ENCODE data around the gene TMED4. TPM values are rescaled to one million over a fixed set of nuclear protein-coding genes. Genes with fewer than 3 reads are reported as not detected.
A peak's percentile ranks its signal among the peaks of the same experiment; 100 is the strongest.

The TMED4 gene
- total and polyA plus RNA-seq, 2 of the 13 experiments (the other 11 are each of a cell fraction or from before 2014, with no cell fraction given): 81.4 to 109 TPM

DNA sequence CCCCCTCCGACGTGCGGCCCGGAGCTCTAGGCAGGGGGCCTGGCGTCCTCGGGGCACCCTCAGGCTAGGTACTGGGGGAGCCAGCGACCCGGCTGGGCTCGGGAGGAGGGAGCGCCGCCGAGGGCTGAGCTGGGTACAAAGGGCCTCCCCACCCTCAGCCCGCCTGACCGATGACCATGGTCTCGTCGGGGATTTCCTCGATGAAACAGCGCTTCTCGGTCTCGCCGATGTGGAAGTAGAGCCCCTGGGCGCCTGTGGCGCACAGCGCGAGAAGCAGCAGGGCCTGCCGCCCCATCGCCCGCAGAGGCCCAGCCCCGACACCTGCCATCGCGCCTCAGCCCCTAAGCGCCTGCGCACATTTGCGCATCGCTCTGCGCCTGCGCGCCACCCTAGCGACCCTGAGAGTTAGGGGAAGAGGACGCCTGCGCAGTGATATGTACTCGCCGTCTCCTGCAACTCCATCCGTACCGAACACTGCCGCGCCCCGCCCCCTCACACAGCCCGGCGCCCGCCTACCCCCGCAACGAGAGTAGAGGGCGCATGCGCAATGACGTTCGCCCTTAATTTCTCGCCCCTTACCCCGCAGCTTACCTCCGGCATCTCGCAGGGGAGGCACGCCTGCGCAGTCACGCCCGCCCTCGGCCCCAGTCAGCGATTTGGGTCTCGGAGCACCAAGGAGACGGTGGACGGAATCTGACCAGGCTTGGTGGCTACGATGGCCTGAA is at the start of gene TMED4 (continued):
- TF ChIP-seq, protein P1, sequence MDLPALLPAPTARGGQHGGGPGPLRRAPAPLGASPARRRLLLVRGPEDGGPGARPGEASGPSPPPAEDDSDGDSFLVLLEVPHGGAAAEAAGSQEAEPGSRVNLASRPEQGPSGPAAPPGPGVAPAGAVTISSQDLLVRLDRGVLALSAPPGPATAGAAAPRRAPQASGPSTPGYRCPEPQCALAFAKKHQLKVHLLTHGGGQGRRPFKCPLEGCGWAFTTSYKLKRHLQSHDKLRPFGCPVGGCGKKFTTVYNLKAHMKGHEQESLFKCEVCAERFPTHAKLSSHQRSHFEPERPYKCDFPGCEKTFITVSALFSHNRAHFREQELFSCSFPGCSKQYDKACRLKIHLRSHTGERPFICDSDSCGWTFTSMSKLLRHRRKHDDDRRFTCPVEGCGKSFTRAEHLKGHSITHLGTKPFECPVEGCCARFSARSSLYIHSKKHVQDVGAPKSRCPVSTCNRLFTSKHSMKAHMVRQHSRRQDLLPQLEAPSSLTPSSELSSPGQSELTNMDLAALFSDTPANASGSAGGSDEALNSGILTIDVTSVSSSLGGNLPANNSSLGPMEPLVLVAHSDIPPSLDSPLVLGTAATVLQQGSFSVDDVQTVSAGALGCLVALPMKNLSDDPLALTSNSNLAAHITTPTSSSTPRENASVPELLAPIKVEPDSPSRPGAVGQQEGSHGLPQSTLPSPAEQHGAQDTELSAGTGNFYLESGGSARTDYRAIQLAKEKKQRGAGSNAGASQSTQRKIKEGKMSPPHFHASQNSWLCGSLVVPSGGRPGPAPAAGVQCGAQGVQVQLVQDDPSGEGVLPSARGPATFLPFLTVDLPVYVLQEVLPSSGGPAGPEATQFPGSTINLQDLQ (CRISPR knock-in tag; IDR thresholded peaks at IDR 0.05): peak; percentile 31; the same call in 1 of the 2 replicates
- TF ChIP-seq NKX3-1 (CRISPR knock-in tag; IDR thresholded peaks at IDR 0.05) (peak; percentile 20; the same call in 1 of the 2 replicates), ZNF776 (CRISPR knock-in tag; IDR thresholded peaks at IDR 0.05) (no peak; the same call in 1 of the 2 replicates), ZNF816 (CRISPR knock-in tag; IDR thresholded peaks at IDR 0.05; ENCODE audit: borderline replicate concordance) (no peak), SALL2 (CRISPR knock-in tag; IDR thresholded peaks at IDR 0.05) (no peak), KMT2A (CRISPR knock-in tag; IDR thresholded peaks at IDR 0.05) (peak; percentile 17; the same call in 1 of the 2 replicates), NCOR1 (IDR thresholded peaks at IDR 0.05; ENCODE audit: borderline replicate concordance, low read length) (no peak), MEIS1 (CRISPR knock-in tag; IDR thresholded peaks at IDR 0.05; ENCODE audit: borderline replicate concordance) (no peak; the same call in 1 of the 2 replicates), ZSCAN25 (CRISPR knock-in tag; IDR thresholded peaks at IDR 0.05) (no peak; the same call in 1 of the 2 replicates)
- TF ChIP-seq, protein P2, sequence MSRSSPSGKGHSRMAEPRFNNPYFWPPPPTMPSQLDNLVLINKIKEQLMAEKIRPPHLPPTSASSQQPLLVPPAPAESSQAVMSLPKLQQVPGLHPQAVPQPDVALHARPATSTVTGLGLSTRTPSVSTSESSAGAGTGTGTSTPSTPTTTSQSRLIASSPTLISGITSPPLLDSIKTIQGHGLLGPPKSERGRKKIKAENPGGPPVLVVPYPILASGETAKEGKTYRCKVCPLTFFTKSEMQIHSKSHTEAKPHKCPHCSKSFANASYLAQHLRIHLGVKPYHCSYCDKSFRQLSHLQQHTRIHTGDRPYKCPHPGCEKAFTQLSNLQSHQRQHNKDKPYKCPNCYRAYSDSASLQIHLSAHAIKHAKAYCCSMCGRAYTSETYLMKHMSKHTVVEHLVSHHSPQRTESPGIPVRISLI (CRISPR knock-in tag; IDR thresholded peaks at IDR 0.05; ENCODE audit: borderline replicate concordance): no peak
- TF ChIP-seq, protein P3, sequence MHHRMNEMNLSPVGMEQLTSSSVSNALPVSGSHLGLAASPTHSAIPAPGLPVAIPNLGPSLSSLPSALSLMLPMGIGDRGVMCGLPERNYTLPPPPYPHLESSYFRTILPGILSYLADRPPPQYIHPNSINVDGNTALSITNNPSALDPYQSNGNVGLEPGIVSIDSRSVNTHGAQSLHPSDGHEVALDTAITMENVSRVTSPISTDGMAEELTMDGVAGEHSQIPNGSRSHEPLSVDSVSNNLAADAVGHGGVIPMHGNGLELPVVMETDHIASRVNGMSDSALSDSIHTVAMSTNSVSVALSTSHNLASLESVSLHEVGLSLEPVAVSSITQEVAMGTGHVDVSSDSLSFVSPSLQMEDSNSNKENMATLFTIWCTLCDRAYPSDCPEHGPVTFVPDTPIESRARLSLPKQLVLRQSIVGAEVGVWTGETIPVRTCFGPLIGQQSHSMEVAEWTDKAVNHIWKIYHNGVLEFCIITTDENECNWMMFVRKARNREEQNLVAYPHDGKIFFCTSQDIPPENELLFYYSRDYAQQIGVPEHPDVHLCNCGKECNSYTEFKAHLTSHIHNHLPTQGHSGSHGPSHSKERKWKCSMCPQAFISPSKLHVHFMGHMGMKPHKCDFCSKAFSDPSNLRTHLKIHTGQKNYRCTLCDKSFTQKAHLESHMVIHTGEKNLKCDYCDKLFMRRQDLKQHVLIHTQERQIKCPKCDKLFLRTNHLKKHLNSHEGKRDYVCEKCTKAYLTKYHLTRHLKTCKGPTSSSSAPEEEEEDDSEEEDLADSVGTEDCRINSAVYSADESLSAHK (CRISPR knock-in tag; IDR thresholded peaks at IDR 0.05; ENCODE audit: borderline replicate concordance): no peak
- TF ChIP-seq, protein P4, sequence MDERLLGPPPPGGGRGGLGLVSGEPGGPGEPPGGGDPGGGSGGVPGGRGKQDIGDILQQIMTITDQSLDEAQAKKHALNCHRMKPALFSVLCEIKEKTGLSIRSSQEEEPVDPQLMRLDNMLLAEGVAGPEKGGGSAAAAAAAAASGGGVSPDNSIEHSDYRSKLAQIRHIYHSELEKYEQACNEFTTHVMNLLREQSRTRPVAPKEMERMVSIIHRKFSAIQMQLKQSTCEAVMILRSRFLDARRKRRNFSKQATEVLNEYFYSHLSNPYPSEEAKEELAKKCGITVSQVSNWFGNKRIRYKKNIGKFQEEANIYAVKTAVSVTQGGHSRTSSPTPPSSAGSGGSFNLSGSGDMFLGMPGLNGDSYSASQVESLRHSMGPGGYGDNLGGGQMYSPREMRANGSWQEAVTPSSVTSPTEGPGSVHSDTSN (CRISPR knock-in tag; IDR thresholded peaks at IDR 0.05): no peak
- TF ChIP-seq, protein P5, sequence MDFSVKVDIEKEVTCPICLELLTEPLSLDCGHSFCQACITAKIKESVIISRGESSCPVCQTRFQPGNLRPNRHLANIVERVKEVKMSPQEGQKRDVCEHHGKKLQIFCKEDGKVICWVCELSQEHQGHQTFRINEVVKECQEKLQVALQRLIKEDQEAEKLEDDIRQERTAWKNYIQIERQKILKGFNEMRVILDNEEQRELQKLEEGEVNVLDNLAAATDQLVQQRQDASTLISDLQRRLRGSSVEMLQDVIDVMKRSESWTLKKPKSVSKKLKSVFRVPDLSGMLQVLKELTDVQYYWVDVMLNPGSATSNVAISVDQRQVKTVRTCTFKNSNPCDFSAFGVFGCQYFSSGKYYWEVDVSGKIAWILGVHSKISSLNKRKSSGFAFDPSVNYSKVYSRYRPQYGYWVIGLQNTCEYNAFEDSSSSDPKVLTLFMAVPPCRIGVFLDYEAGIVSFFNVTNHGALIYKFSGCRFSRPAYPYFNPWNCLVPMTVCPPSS (IDR thresholded peaks at IDR 0.05): no peak
- TF ChIP-seq, protein P6, sequence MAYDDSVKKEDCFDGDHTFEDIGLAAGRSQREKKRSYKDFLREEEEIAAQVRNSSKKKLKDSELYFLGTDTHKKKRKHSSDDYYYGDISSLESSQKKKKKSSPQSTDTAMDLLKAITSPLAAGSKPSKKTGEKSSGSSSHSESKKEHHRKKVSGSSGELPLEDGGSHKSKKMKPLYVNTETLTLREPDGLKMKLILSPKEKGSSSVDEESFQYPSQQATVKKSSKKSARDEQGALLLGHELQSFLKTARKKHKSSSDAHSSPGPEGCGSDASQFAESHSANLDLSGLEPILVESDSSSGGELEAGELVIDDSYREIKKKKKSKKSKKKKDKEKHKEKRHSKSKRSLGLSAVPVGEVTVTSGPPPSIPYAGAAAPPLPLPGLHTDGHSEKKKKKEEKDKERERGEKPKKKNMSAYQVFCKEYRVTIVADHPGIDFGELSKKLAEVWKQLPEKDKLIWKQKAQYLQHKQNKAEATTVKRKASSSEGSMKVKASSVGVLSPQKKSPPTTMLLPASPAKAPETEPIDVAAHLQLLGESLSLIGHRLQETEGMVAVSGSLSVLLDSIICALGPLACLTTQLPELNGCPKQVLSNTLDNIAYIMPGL (CRISPR knock-in tag; IDR thresholded peaks at IDR 0.05; ENCODE audit: borderline replicate concordance in 1 of 2, low read depth in 1 of 2): peak; percentile 66 to 75; a peak in 2 of 4 replicates
- TF ChIP-seq, protein P7, sequence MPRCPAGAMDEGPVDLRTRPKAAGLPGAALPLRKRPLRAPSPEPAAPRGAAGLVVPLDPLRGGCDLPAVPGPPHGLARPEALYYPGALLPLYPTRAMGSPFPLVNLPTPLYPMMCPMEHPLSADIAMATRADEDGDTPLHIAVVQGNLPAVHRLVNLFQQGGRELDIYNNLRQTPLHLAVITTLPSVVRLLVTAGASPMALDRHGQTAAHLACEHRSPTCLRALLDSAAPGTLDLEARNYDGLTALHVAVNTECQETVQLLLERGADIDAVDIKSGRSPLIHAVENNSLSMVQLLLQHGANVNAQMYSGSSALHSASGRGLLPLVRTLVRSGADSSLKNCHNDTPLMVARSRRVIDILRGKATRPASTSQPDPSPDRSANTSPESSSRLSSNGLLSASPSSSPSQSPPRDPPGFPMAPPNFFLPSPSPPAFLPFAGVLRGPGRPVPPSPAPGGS (CRISPR knock-in tag; IDR thresholded peaks at IDR 0.05): peak; percentile 47; the same call in 1 of the 2 replicates
